ENCODE results near the gene ADNP2. TPM values are rescaled to one million over a fixed set of nuclear protein-coding genes. Genes with fewer than 3 reads are reported as not detected.

The ADNP2 gene
- total RNA-seq, 4 donors from 2014 or later = 16.4 to 28.4 (median 17.8) TPM

DNA sequence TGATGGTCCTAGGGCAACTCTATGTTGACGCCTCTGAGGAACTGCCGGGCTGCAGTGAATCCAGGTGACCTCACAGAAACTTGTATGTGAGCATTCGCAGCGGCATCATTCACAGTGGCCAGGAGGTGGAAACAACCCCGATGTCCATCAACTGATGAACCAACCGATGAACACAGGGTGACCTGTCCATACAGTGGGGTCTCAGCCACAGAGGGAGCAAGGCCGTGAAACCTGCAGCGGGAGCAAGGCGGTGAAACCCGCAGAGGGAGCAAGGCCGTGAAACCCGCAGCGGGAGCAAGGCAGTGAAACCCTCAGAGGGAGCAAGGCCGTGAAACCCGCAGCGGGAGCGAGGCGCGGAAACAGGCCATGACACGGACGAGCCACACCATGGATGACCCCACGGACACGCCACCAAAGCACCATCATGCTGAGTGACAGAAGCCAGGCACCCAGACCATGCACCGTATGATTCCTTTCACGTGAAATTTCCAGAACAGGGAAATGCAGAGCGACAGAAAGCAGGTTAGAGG is 75.2 kb downstream of the ADNP2 start:
- TF ChIP-seq, protein P1, sequence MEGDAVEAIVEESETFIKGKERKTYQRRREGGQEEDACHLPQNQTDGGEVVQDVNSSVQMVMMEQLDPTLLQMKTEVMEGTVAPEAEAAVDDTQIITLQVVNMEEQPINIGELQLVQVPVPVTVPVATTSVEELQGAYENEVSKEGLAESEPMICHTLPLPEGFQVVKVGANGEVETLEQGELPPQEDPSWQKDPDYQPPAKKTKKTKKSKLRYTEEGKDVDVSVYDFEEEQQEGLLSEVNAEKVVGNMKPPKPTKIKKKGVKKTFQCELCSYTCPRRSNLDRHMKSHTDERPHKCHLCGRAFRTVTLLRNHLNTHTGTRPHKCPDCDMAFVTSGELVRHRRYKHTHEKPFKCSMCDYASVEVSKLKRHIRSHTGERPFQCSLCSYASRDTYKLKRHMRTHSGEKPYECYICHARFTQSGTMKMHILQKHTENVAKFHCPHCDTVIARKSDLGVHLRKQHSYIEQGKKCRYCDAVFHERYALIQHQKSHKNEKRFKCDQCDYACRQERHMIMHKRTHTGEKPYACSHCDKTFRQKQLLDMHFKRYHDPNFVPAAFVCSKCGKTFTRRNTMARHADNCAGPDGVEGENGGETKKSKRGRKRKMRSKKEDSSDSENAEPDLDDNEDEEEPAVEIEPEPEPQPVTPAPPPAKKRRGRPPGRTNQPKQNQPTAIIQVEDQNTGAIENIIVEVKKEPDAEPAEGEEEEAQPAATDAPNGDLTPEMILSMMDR (IDR thresholded peaks at IDR 0.05) = no peak
- no peak for TF ChIP-seq POLR2A (IDR thresholded peaks at IDR 0.05)
- Histone ChIP-seq H3K27me3 (no peaks in the 10 kb centered on the region), H3K36me3 (no peaks in the 10 kb centered on the region), H3K27ac (peak overlapping the region; percentile 94 to 98 (median 95)), H3K9me3 (no peaks in the 10 kb centered on the region), H3K4me1 (peaks cover 41 to 62% of the 10 kb centered on the region in 2 donors), H3K4me3 (replicated peaks in 1 of 3) (no peak overlapping the region)
- WGBS, 2 donors = 94 to 95% methylated on average over 25 to 26 of the region's 26 CpGs
- DNase-seq = no peak
- intact Hi-C loops (cut with DNase I) = no loop called here

DNA sequence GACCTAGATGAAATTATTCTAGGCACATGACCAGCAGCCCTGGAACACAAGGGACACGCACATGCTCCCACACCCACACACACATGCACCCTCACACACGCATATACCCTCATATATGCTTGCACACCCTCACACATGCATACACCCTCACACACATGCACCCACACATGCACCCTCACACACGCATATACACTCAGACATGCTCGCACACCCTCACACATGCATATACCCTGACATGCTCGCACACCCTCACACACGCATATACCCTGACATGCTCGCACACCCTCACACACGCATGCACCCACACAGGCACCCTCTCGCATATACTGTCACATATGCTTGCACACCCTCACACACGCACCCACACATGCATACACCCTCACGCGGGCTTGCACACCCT is 76.5 kb downstream of the ADNP2 start:
- intact Hi-C loops (cut with DNase I) = no loop called here
- WGBS, 2 donors = 95 to 96% methylated on average over 12 of the region's 12 CpGs
- Histone ChIP-seq H3K36me3 (no peaks in the 10 kb centered on the region), H3K4me3 (replicated peaks in 1 of 3) (no peak overlapping the region), H3K4me1 (peaks cover 49 to 67% of the 10 kb centered on the region in 2 donors), H3K27me3 (no peaks in the 10 kb centered on the region), H3K27ac (peak overlapping the region in 2 of 3 donors; percentile 95 to 98), H3K9me3 (no peaks in the 10 kb centered on the region)
- no peak for DNase-seq
- TF ChIP-seq, protein P1 (IDR thresholded peaks at IDR 0.05) = no peak
- TF ChIP-seq POLR2A (IDR thresholded peaks at IDR 0.05) = no peak

DNA sequence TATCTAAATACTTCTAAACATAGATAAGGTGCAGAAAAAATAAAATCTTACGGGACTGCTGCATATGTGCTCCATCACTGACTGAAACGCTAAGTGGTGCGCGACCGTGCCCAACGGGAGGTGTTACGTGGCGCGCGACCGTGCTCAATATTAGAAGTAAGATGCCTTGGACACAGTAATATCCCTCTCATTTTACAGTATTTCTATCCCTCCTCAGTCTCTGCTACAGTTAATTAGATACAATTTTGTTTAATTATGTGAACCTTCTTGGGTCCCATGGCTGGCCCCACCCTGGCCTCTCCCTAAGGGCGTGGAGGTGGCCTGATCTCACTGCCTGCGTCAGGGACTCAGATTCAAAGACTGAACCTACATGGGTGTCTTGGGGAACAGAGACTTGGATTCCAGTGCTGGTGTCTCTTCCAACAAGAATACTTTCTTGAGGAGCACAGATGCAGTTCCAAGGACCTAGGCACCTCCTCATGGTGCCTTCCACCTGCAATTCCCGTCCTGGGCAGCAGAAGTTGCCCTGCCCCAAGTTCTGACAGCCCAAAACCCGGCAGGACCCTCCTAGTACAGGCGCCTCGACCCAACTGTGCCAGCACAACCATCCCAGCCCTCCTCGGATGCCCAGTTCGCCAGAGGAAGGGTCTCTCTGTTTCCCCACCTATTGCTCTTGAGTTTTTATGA is 79.0 kb downstream of the ADNP2 start:
- H3K27ac ChIP-seq = no peak overlapping the region
- no peak overlapping the region for H3K4me3 ChIP-seq (replicated peaks in 1 of 3)
- H3K9me3 ChIP-seq = no peaks in the 10 kb centered on the region
- no peaks in the 10 kb centered on the region for H3K36me3 ChIP-seq
- H3K4me1 ChIP-seq = peaks cover 41 to 55% of the 10 kb centered on the region in 2 donors
- TF ChIP-seq, protein P1 (IDR thresholded peaks at IDR 0.05) = no peak
- TF ChIP-seq POLR2A (IDR thresholded peaks at IDR 0.05) = no peak
- no peak for DNase-seq
- WGBS, 2 donors = 94 to 97% methylated on average over 16 to 19 of the region's 19 CpGs
- H3K27me3 ChIP-seq = no peaks in the 10 kb centered on the region
- intact Hi-C loops (cut with DNase I) = no loop called here

DNA sequence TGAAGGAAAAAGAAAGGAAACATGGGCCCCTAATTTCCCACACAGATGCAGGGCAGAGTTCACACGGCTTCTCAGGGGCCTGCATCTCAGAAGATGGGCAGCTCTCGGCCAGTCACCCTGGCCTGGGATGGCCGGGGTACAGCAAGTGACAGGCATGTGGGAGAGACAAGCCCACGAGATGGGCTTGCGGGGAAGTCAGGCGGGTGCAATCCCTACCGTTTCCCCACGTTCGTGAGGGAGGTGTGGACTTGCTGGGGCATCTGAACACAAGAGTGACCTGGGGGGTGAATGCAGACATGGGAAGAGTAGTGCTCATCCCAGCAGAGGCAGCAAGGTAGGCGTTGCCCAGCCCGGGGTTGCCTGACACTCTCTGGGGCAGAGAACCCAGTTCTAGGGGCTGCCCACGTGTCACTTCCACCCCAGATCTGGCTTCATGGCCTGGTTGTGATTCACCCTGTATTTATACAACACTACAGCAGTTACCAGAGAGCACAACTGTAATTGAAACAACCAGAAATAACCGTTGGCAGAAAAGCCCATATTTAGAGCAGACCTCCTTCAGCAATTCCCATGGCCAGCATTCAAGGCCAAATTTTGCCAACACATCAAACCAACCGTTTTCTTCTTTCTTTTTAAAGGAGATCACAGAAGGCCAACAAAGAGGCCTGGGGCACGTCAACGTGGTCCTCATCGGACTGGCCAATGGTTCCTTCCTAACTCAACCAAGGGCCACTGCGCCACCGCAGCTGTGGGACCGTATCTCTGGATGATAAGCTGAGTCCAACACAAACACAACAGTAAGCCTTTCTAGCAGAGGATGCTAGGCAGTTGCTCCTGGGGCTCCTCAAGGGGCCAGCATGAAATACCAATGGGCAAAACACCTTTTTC is 79.8 kb downstream of the ADNP2 start:
- H3K36me3 ChIP-seq = no peaks in the 10 kb centered on the region
- peaks cover 37 to 51% of the 10 kb centered on the region in 2 donors for H3K4me1 ChIP-seq
- H3K27me3 ChIP-seq = no peaks in the 10 kb centered on the region
- no peak overlapping the region for H3K4me3 ChIP-seq (replicated peaks in 1 of 3)
- no peak overlapping the region for H3K27ac ChIP-seq
- intact Hi-C loops (cut with DNase I) = no loop called here
- no peaks in the 10 kb centered on the region for H3K9me3 ChIP-seq
- no peak for DNase-seq
- TF ChIP-seq POLR2A (IDR thresholded peaks at IDR 0.05) = no peak
- TF ChIP-seq, protein P1 (IDR thresholded peaks at IDR 0.05) = no peak
- 94 to 96% methylated on average over 20 of the region's 20 CpGs for WGBS, 2 donors
